Type B pancreatic cell (in vitro differentiated cells): ENCODE results near the gene VGLL2. TPM values are rescaled to one million over a fixed set of nuclear protein-coding genes. Genes with fewer than 3 reads are reported as not detected.
A peak's percentile ranks its signal among the peaks of the same experiment; 100 is the strongest.

Experiments
- DNase-seq: peaks from one replicate; pipeline ENCODE4 v3.0.0; 2021; ENCODE audit warnings: mixed read lengths; ENCODE audit not compliant: unreplicated experiment; ENCODE audit errors: extremely low spot score
- H3K27ac Mint-ChIP-seq: 2 replicates; pipeline ENCODE4 v1.8.0; 2021; ENCODE audit warnings: mild to moderate bottlenecking, mixed read lengths
- H3K27me3 Mint-ChIP-seq: 2 replicates; pipeline ENCODE4 v1.8.0; 2021; ENCODE audit warnings: mixed read lengths
- H3K36me3 Mint-ChIP-seq: 2 replicates; pipeline ENCODE4 v1.8.0; 2021; ENCODE audit warnings: mixed read lengths
- H3K4me1 Mint-ChIP-seq: one replicate; pipeline ENCODE4 v1.8.0; 2021; ENCODE audit warnings: mixed read lengths; ENCODE audit not compliant: unreplicated experiment
- H3K4me3 Mint-ChIP-seq: 2 replicates; pipeline ENCODE4 v1.8.0; 2021; ENCODE audit warnings: mild to moderate bottlenecking, mixed read lengths
- H3K9me3 Mint-ChIP-seq: 2 replicates; pipeline ENCODE4 v1.8.0; 2021; ENCODE audit warnings: mixed read lengths
- CTCF ChIP-seq: fragments of 200-600 bp; sonication (generic); conservative IDR thresholded peaks from 2 replicates; pipeline ENCODE4 v1.5.0; 2021; ENCODE audit warnings: antibody characterized with exemption, mild to moderate bottlenecking
- total RNA-seq: library from RNA; stranded (reverse); gene quantifications from 2 replicates; pipeline ENCODE4 v1.2.1, GENCODE V29; 2021; ENCODE audit warnings: low replicate concordance

VGLL2 gene
- total RNA-seq, 1 donor from 2014 or later: 3.0 TPM

- Mint-ChIP-seq H3K36me3 (no peaks in the 10 kb centered on the region), H3K9me3 (no peaks in the 10 kb centered on the region), H3K27me3 (peaks cover 24% of the 10 kb centered on the region), H3K27ac (no peak overlapping the region), H3K4me3 (no peak overlapping the region), H3K4me1 (no peaks in the 10 kb centered on the region)
- no peak for TF ChIP-seq CTCF
- DNase-seq: no peak
Measured at GRCh38 chr6:117253785-117254184, 11.6 kb upstream of the VGLL2 start.

- DNase-seq: no peak
- TF ChIP-seq CTCF: no peak
- no peaks in the 10 kb centered on the region for H3K9me3 Mint-ChIP-seq
- H3K4me3 Mint-ChIP-seq: no peak overlapping the region
- H3K4me1 Mint-ChIP-seq: no peaks in the 10 kb centered on the region
- H3K36me3 Mint-ChIP-seq: no peaks in the 10 kb centered on the region
- H3K27ac Mint-ChIP-seq: no peak overlapping the region
- peaks cover 87% of the 10 kb centered on the region for H3K27me3 Mint-ChIP-seq
Measured at GRCh38 chr6:117262799-117263198, 2.6 kb upstream of the VGLL2 start.

GRCh38 chr6:117263353-117263927, 1.9 kb upstream of the VGLL2 start:
- H3K4me3 Mint-ChIP-seq: no peak overlapping the region
- no peak for DNase-seq

GRCh38 chr6:117264369-117264691, 1.0 kb upstream of the VGLL2 start:
- no peak for DNase-seq
- Mint-ChIP-seq H3K36me3 (no peaks in the 10 kb centered on the region), H3K4me3 (peak overlapping the region; percentile 84), H3K27ac (no peak overlapping the region), H3K27me3 (peaks cover 96% of the 10 kb centered on the region), H3K4me1 (no peaks in the 10 kb centered on the region), H3K9me3 (no peaks in the 10 kb centered on the region)
- no peak for TF ChIP-seq CTCF

More at GRCh38 chr6:117263353-117263927, 1.9 kb upstream of the VGLL2 start:
- Mint-ChIP-seq H3K9me3 (no peaks in the 10 kb centered on the region), H3K27me3 (peaks cover 90% of the 10 kb centered on the region), H3K27ac (no peak overlapping the region), H3K4me1 (no peaks in the 10 kb centered on the region), H3K36me3 (no peaks in the 10 kb centered on the region)
- TF ChIP-seq CTCF: no peak

- H3K9me3 Mint-ChIP-seq: no peaks in the 10 kb centered on the region
- no peak overlapping the region for H3K27ac Mint-ChIP-seq
- no peak for TF ChIP-seq CTCF
- peaks cover 97% of the 10 kb centered on the region for H3K27me3 Mint-ChIP-seq
- no peak for DNase-seq
- H3K4me1 Mint-ChIP-seq: peaks cover 3% of the 10 kb centered on the region
- H3K36me3 Mint-ChIP-seq: no peaks in the 10 kb centered on the region
- H3K4me3 Mint-ChIP-seq: peak overlapping the region; percentile 84
Measured at GRCh38 chr6:117264692-117265409, 507 bp upstream of the VGLL2 start.
